K562 (cell line): ENCODE results near the gene ZNF442. TPM values are rescaled to one million over a fixed set of nuclear protein-coding genes. Genes with fewer than 3 reads are reported as not detected.
"Not testable (repeated sequence)": the region's sequence is repeated elsewhere in the genome, so short reads cannot be mapped to it uniquely, and the experiment has no call there.

Experiments used
- ATAC-seq: fragments of 200-7000 bp; cut with Tn5 transposase; 3 replicates; pipeline ENCODE4 v1.9.1; 2020; ENCODE audit warnings: moderate library complexity
- BruUV-seq: library from RNA; stranded (reverse); fragments of 400-500 nt; replicated peaks from 2 replicates; lab custom pipeline; 2021; lab: Mats Ljungman, UMichigan
- CTCF ChIA-PET: fragments of 300-600 bp; formaldehyde crosslinking; extraction: SDS; loops from one replicate; lab custom pipeline; 2021; ENCODE audit warnings: low intra/inter-chr PET ratio; lab: Yijun Ruan, JAX
- POLR2A ChIA-PET: fragments of 300-600, 350-650 bp; sonication (Branson Sonifier 250); formaldehyde crosslinking; extraction: SDS; loops from one replicate; lab custom pipeline; 2021; ENCODE audit warnings: antibody characterized with exemption, inconsistent platforms; lab: Yijun Ruan, JAX
- DNase-seq, 4 experiments: peaks; one replicate each; pipeline versions ENCODE4 v3.0.0 to v3.0.0-alpha.2; 2011 to 2018; ENCODE audit warnings: low spot score in 3 of 4, mixed read lengths in 3 of 4; ENCODE audit errors: extremely low read depth in 1 of 4
- FAIRE-seq: peaks from 2 replicates; lab custom pipeline; 2011; peaks lifted over from hg19 to GRCh38; lab: Jason Lieb, UNC
- H2AFZ ChIP-seq: 2 replicates; pipeline ENCODE4 v1.6.0; 2011; ENCODE audit warnings: low read depth, low read length, control low read depth, inconsistent platforms
- H3K27ac ChIP-seq: fragments of 200-600 bp; 3 replicates; pipeline ENCODE4 v1.8.0; 2011; ENCODE audit warnings: low read depth, mild to moderate bottlenecking, control low read depth, inconsistent platforms, low read length, moderate library complexity, mixed read lengths; ENCODE audit errors: extremely low read depth
- H3K27me3 ChIP-seq, 2 experiments: fragments of 300-600 bp in 1 of 2; 2 replicates in 1 of 2; 3 replicates in 1 of 2; pipeline versions ENCODE4 v1.6.0 to v1.8.0; 2011; ENCODE audit warnings: inconsistent platforms in 2 of 2, low read length in 2 of 2, mild to moderate bottlenecking in 1 of 2, mixed read lengths in 1 of 2, moderate library complexity in 1 of 2; ENCODE audit not compliant: control insufficient read depth in 2 of 2, insufficient read depth in 2 of 2
- H3K36me3 ChIP-seq: fragments of 300-600 bp; 3 replicates; pipeline ENCODE4 v1.8.0; 2011; ENCODE audit warnings: mild to moderate bottlenecking, low read length, inconsistent platforms; ENCODE audit not compliant: control insufficient read depth, insufficient read depth
- H3K4me1 ChIP-seq, 2 experiments: fragments of 200-600 bp in 1 of 2; replicated peaks in 1 of 2; 2 replicates in 1 of 2; 3 replicates in 1 of 2; pipeline versions ENCODE4 v1.5.1 to v1.8.0; 2011; ENCODE audit warnings: inconsistent platforms in 2 of 2, low read length in 2 of 2, mild to moderate bottlenecking in 1 of 2, mixed read lengths in 1 of 2, moderate library complexity in 1 of 2; ENCODE audit not compliant: control insufficient read depth in 2 of 2, insufficient read depth in 2 of 2
- H3K4me2 ChIP-seq: 2 replicates; pipeline ENCODE4 v1.6.1; 2011; ENCODE audit warnings: low read length, control low read depth, inconsistent platforms, mixed read lengths; ENCODE audit not compliant: insufficient read depth
- H3K4me3 ChIP-seq: fragments of 200-600 bp; sonication (generic), shearing (Covaris generic); 2 replicates; pipeline ENCODE4 v1.5.1; 2016; ENCODE audit warnings: control low read depth, inconsistent platforms
- H3K79me2 ChIP-seq: fragments of 200-600 bp; 3 replicates; pipeline ENCODE4 v1.8.0; 2011; ENCODE audit warnings: low read length, inconsistent platforms; ENCODE audit not compliant: control insufficient read depth, insufficient read depth
- H3K9ac ChIP-seq, 2 experiments: 2 replicates each; pipeline versions ENCODE4 v1.6.0 to v1.6.1; 2011; ENCODE audit warnings: low read depth in 2 of 2, low read length in 2 of 2, control low read depth in 1 of 2, inconsistent platforms in 1 of 2, mild to moderate bottlenecking in 1 of 2, mixed read lengths in 1 of 2; ENCODE audit not compliant: insufficient read depth in 1 of 2
- H3K9me1 ChIP-seq: one replicate; pipeline ENCODE4 v1.6.0; 2011; ENCODE audit warnings: inconsistent platforms, mild to moderate bottlenecking, low read length, moderate library complexity; ENCODE audit not compliant: control insufficient read depth, insufficient read depth
- H3K9me3 ChIP-seq: replicated peaks from 2 replicates; pipeline ENCODE4 v1.5.1; 2011; ENCODE audit warnings: low read depth, low read length, inconsistent platforms; ENCODE audit not compliant: control insufficient read depth, insufficient read depth
- H4K20me1 ChIP-seq: replicated peaks from 2 replicates; pipeline ENCODE4 v1.6.1; 2011; ENCODE audit warnings: low read length, inconsistent platforms, mixed read lengths; ENCODE audit not compliant: control insufficient read depth, insufficient read depth
- GTF2E2 ChIP-seq: fragments of 200-800 bp; sonication (Bioruptor generic); IDR thresholded peaks from 2 replicates; pipeline ENCODE4 v1.6.1; 2016; ENCODE audit warnings: missing genetic modification characterization, missing compliant biosample characterization
- PHB ChIP-seq: fragments of 250-450 bp; sonication (Bioruptor Pico); IDR thresholded peaks from 2 replicates; pipeline ENCODE4 v1.5.0; 2021
- RBBP5 ChIP-seq: fragments of 200-600 bp; sonication (generic); IDR thresholded peaks from 2 replicates; pipeline ENCODE4 v1.6.1; 2012; ENCODE audit warnings: borderline replicate concordance, mild to moderate bottlenecking, low read length, control low read depth, inconsistent platforms; ENCODE audit not compliant: insufficient read depth, poor library complexity, severe bottlenecking
- SPI1 ChIP-seq: IDR thresholded peaks from 2 replicates; pipeline ENCODE4 v1.6.1; 2011; ENCODE audit warnings: low read depth, low read length, control low read depth, borderline replicate concordance
- ZNF146 ChIP-seq: IDR thresholded peaks from one replicate; pipeline ENCODE4 v1.6.1; 2018; ENCODE audit warnings: missing compliant biosample characterization; ENCODE audit not compliant: unreplicated experiment
- WGBS: fragments of 100-300 bp; shearing (Covaris generic); methylation state at CpG from one replicate; pipeline ENCODE4 v1.1.6; 2016; ENCODE audit warnings: low coverage, mixed read lengths; ENCODE audit not compliant: insufficient coverage; ENCODE audit errors: missing lambda C conversion rate; 5-methylcytosine and 5-hydroxymethylcytosine counted together
- in situ Hi-C: fragments of 300-500 bp; cut with MboI; formaldehyde crosslinking; loops from 4 replicates; pipeline ENCODE4 v1.15.0; 2018; ENCODE audit warnings: inconsistent platforms, mixed read lengths
- intact Hi-C: fragments of 100-400 bp; cut with micrococcal nuclease; formaldehyde crosslinking; loops from 2 replicates; pipeline ENCODE4 v1.14.2; 2022
- polyA plus RNA-seq, 8 experiments: library from polyadenylated mRNA; depleted of rRNA in 4 of 8; stranded (reverse) in 5 of 8; unstranded in 3 of 8; fragments of >200 nt; fragmentation: Nextera tagmentation in 2 of 8; fragmentation: Illumina TruSeq in 1 of 8; extraction: Ambion mirVana in 2 of 8; extraction: Trizol in 1 of 8; gene quantifications; 2 replicates each; pipeline versions ENCODE4 v1.2.1 to v1.2.3, GENCODE V29; 2011 to 2014; ENCODE audit warnings: inconsistent platforms in 1 of 8, missing spikeins in 1 of 8
- total RNA-seq, 7 experiments: library from RNA; depleted of rRNA in 6 of 7; stranded (reverse); fragments of >200 nt in 6 of 7; fragmentation: Illumina TruSeq in 2 of 7; extraction: Trizol in 2 of 7; gene quantifications; 2 replicates each; pipeline versions ENCODE4 v1.2.1 to v1.2.3, GENCODE V29; 2011 to 2021; ENCODE audit warnings: low replicate concordance in 1 of 7
- TF ChIP-seq, protein P1 (sequence below): sonication (generic); formaldehyde crosslinking; IDR thresholded peaks from 2 replicates; pipeline ENCODE4 v1.8.0; 2023; ENCODE audit warnings: missing genetic modification reagents, mild to moderate bottlenecking, borderline replicate concordance
- TF ChIP-seq, protein P2 (sequence below): fragments of 250-450 bp; sonication (Bioruptor Pico); IDR thresholded peaks from 2 replicates; pipeline ENCODE4 v1.6.1; 2021; ENCODE audit warnings: mild to moderate bottlenecking

The ZNF442 gene
- total and polyA plus RNA-seq, 9 of the 15 experiments (the other 6 are each of a cell fraction or from before 2014, with no cell fraction given): 1.7 to 7.0 (median 4.1) TPM

DNA sequence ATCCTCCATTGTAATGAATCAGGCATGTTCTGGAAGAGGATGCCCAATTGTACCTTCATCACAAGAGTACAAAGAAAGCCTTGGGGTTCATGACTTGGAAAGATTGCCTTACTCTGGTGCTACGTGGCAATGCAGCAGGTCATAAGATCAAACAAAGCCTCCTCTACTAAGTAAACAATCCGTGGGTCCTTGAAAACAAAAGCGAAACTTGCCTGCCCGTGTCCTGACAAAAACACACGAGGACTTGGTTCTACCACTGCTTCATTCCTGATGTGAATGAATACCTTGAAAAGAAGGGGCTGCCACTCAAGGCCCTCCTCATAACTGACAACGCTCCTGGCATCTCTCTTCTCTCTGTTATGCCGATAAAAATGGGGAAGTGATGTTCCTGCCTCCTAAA, 50.9 kb downstream of the ZNF442 start:
- BruUV-seq: no TSS peak
- no peaks in the 10 kb centered on the region for H3K9me1 ChIP-seq
- H3K9me3 ChIP-seq: no peaks in the 10 kb centered on the region; the same call in 1 of the 2 replicates
- ATAC-seq: no peak
- peak overlapping the region; percentile 44; the same call in 1 of the 2 replicates for H2AFZ ChIP-seq
- no peak overlapping the region for H3K4me3 ChIP-seq
- DNase-seq: no peak
- peaks cover 0 to 5% of the 10 kb centered on the region in 2 experiments; a peak in 1 of 5 replicates for H3K27me3 ChIP-seq
- no peak overlapping the region for H3K9ac ChIP-seq
- FAIRE-seq: no peak
- no peaks in the 10 kb centered on the region; a peak in 1 of 5 replicates for H3K4me1 ChIP-seq
- no peaks in the 10 kb centered on the region for H3K36me3 ChIP-seq
- H3K79me2 ChIP-seq: no peaks in the 10 kb centered on the region
- CTCF ChIA-PET: no interaction called here
- 0 out of 2 replicates have a peak overlapping the region, but pooled peaks have one; percentile 32 for H3K4me2 ChIP-seq
- WGBS: under 1% methylated on average over 7 of the region's 7 CpGs
- intact Hi-C loops: no loop called here
- POLR2A ChIA-PET: no interaction called here
- H4K20me1 ChIP-seq: no peaks in the 10 kb centered on the region
- no peak overlapping the region for H3K27ac ChIP-seq
- TF ChIP-seq RBBP5 (no peak), PHB (CRISPR knock-in tag) (no peak), SPI1 (peak; percentile 77), GTF2E2 (tag) (no peak), ZNF146 (CRISPR knock-in tag) (no peak)
- TF ChIP-seq, protein P1, sequence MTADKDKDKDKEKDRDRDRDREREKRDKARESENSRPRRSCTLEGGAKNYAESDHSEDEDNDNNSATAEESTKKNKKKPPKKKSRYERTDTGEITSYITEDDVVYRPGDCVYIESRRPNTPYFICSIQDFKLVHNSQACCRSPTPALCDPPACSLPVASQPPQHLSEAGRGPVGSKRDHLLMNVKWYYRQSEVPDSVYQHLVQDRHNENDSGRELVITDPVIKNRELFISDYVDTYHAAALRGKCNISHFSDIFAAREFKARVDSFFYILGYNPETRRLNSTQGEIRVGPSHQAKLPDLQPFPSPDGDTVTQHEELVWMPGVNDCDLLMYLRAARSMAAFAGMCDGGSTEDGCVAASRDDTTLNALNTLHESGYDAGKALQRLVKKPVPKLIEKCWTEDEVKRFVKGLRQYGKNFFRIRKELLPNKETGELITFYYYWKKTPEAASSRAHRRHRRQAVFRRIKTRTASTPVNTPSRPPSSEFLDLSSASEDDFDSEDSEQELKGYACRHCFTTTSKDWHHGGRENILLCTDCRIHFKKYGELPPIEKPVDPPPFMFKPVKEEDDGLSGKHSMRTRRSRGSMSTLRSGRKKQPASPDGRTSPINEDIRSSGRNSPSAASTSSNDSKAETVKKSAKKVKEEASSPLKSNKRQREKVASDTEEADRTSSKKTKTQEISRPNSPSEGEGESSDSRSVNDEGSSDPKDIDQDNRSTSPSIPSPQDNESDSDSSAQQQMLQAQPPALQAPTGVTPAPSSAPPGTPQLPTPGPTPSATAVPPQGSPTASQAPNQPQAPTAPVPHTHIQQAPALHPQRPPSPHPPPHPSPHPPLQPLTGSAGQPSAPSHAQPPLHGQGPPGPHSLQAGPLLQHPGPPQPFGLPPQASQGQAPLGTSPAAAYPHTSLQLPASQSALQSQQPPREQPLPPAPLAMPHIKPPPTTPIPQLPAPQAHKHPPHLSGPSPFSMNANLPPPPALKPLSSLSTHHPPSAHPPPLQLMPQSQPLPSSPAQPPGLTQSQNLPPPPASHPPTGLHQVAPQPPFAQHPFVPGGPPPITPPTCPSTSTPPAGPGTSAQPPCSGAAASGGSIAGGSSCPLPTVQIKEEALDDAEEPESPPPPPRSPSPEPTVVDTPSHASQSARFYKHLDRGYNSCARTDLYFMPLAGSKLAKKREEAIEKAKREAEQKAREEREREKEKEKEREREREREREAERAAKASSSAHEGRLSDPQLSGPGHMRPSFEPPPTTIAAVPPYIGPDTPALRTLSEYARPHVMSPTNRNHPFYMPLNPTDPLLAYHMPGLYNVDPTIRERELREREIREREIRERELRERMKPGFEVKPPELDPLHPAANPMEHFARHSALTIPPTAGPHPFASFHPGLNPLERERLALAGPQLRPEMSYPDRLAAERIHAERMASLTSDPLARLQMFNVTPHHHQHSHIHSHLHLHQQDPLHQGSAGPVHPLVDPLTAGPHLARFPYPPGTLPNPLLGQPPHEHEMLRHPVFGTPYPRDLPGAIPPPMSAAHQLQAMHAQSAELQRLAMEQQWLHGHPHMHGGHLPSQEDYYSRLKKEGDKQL: no peak
- TF ChIP-seq, protein P2, sequence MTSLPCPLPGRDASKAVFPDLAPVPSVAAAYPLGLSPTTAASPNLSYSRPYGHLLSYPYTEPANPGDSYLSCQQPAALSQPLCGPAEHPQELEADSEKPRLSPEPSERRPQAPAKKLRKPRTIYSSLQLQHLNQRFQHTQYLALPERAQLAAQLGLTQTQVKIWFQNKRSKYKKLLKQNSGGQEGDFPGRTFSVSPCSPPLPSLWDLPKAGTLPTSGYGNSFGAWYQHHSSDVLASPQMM (CRISPR knock-in tag): no peak
- TF ChIP-seq, all 486 proteins: peak for 1
- in situ Hi-C loops: no loop called here

DNA sequence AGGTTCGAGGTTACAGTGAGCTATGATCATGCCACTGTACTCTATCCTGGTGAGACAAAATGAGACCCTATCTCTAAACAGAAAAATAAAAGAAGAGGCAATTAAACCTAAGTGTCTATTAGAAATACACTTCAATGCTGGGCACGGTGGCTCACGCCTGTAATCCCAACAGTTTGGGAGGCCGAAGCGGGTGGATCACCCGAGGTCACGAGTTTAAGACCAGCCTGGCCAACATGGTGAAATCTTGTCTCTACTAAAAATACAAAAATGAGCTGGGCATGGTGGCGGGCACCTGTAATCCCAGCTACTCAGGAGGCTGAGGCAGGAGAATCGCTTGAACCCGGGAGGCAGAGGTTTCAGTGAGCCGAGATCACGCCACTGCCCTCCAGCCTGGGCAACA, 56.6 kb downstream of the ZNF442 start:
- H3K9me3 ChIP-seq, ATAC-seq, H3K79me2 ChIP-seq, H3K27me3 ChIP-seq, H4K20me1 ChIP-seq, BruUV-seq, in situ Hi-C loops, H3K27ac ChIP-seq, H3K9me1 ChIP-seq, H3K36me3 ChIP-seq, H3K4me3 ChIP-seq, DNase-seq, POLR2A ChIA-PET, H3K4me2 ChIP-seq, H3K9ac ChIP-seq, FAIRE-seq, H3K4me1 ChIP-seq, CTCF ChIA-PET, intact Hi-C loops, H2AFZ ChIP-seq: not testable (repeated sequence)
- 22% methylated on average over 10 of the region's 12 CpGs for WGBS
